Right ventricle myocardium inferior (tissue), 1 donor: Measurements from ENCODE around the gene STK10. TPM values are rescaled to one million over a fixed set of nuclear protein-coding genes. Genes with fewer than 3 reads are reported as not detected.

Experiments
- ATAC-seq: fragments of 200-7000 bp; cut with Tn5 transposase; one replicate; pipeline ENCODE4 v1.9.1; 2020; ENCODE audit warnings: mild to moderate bottlenecking, moderate library complexity
- DNase-seq: peaks from one replicate; pipeline ENCODE4 v3.0.0; 2021; ENCODE audit errors: missing footprints
- intact Hi-C: fragments of 100-400 bp; cut with DNase I; formaldehyde crosslinking; loops from one replicate; pipeline ENCODE4 v1.11.0; 2022
- total RNA-seq: library from RNA; stranded (reverse); fragmentation: NEBNext Ultra II Directional; extraction: Animal tissue kit (Norgen Biotek cat#: 25700); gene quantifications from one replicate; pipeline ENCODE4 v1.2.1, GENCODE V29; 2021
- donor health status: DM: no; HTN: yes; CAD: no; lungs with severe emphysema.

Gene STK10
- total RNA-seq, 1 donor from 2014 or later: 8.9 TPM

DNA sequence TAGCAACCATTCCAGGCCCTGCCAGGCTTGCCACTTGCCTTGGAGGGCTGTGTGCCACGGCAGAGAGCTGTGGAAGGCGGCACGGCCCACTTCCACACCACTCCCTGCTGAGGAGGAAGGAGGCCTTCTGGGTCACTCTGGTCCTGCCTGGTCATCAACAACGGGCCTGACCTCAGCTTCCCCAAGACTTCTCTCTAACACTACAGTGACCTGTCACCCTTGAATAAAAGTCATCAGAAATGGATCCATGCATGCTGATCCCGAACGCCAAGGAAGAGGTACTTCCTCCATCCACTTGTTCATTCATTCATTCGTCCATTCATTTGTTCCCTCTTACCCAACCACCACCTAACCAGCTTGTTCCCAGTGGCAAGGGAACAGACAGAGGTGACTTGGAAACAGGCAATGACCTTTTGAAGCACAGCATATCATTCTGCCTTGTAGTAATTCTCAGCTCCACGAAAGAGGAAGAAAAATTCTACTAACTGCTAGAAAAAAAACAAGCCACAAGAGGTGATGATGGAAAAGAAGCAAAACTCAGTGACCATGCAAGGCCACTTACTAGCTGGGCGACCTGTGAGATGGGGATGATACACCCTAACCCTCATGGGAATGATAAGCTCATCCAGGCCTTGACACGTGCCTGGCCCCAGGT, 58.6 kb downstream of the STK10 start:
- ATAC-seq (no peak), DNase-seq (no peak)
- intact Hi-C loops: no loop called here

DNA sequence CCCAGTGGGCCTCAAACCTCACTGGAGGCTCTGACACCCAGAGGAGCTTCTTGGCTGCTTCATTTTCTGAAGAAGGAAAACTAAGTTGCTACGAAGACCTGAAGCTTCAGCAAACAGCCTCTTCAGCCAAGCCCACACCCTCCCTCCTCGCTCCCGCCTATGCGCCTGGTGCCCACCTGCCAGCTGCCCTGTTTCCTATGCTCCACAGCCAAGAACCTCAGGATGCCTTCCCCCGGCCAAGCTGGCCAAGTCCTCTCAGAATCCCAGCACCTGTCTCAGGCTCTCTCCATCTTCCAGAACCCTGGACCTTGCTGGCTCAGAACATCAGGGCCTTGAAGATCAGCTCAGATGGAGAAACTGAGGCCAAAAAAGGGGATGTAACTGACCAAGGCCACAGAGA, 60.4 kb downstream of the STK10 start:
- intact Hi-C loops: no loop called here
- DNase-seq (no peak), ATAC-seq (no peak)

DNA sequence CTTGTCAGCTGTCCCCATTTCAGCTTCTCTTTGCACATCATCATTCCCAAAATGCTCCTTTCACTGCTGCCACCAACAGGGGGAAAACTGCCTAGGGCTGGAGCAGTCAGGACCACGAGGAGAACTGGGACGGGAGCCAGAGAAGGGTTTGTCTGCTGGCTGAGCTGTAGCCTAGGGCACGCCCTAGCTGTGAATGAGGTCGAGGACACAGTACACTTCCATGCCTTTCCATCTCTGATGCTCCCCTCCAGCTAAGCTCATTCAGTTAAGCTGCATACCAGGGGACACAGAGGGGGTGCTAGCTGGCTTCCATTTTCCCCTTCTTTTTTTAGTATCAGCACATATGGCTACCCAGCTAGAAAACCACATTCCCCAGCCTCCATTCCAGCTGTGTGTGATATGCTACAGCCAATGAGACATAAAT, 64.7 kb downstream of the STK10 start:
- ATAC-seq (peak; percentile 92), DNase-seq (peak; percentile 82)
- intact Hi-C loops: no loop called here

DNA sequence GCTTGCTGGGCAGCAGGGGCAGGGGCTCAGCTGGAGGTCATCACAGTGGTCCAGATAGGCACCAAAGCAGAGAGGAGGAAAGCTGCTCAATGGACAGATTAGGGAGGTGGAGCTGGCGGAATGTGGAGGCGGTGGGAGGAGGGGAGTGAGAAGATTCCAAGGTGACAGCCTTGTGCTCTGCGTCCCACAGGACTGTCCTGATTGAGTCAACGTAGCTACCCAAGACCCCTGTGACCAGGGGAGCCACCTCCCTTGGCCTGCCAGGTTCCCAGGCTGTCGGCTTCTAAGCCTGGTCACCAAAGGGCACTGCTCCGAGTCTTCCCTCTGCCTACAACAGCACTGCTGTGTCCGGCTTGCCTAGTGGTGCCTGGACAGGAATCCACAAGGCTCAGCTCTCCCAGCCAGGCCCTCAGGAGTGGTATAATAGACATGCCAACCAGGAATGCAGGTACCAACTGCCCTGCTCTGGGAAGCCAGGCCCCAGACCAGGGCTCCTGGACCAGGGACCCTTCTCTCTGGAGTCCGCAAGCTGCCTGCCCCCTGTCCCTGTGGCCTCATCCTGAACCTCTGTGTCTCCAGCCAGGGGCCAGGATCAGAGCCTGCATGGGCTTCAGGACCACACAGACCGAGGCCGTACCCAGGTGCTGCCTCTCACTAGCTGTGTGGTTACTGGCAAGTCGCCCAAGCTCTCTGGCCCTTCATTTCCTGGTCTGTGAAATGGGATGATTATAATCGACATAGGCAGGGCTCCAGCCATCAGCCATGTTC, 67.9 kb downstream of the STK10 start:
- intact Hi-C loops: no loop called here
- no peak for ATAC-seq
- no peak for DNase-seq

DNA sequence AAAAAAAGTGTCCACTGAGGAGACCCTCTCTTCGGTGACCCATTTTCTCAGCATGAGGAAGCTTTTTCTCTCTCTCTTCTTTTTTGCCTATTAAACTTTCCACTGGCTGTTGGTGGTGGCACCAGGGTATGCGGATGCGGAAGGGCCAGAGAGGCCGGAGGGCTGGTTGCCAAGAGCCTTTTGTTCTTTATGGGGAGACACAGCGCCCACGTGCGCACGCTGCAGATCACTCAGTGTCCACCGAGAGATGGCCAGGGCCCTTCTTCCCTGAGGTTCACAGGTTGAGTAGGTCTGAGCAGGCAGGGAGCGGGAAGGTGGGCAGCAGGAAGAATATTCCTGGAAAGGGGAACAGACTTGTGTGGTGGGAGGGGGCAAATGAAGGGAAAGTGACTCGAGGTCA, 69.1 kb downstream of the STK10 start:
- DNase-seq (no peak), ATAC-seq (no peak)
- intact Hi-C loops: no loop called here

DNA sequence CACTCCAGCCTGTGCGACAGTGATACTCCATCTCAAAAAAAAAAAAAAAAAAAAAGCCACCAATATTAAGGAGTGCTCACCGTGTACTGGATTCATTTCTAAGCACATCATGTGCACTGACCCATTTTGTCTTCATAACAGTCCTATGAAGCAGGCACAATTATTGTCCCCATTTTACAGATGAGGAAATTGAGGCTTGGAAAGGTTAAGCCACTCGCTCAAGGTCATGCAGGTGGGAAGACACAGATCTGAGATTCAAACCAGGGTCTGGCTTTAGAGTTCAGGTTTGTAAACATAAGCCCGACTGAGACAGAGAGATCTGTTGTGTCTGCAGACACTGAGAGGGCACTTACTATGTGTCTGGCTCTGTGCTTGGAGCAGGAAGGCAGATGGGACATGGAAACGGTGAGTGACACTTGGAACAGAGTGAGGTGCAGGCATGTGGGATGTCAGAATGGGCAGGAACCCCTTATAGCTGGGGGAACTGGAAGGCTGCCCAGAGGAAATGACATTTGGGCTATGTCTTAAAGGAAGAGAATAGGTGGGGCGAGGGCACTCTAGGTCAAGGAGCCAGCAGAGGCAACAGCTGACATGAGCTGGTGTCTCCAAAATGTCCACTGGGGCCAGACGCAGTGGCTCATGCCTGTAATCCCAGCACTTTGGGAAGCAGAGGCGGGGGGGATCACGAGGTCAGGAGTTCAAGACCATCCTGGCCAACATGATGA, 69.9 kb downstream of the STK10 start:
- no peak for DNase-seq
- no peak for ATAC-seq
- intact Hi-C loops: no loop called here

DNA sequence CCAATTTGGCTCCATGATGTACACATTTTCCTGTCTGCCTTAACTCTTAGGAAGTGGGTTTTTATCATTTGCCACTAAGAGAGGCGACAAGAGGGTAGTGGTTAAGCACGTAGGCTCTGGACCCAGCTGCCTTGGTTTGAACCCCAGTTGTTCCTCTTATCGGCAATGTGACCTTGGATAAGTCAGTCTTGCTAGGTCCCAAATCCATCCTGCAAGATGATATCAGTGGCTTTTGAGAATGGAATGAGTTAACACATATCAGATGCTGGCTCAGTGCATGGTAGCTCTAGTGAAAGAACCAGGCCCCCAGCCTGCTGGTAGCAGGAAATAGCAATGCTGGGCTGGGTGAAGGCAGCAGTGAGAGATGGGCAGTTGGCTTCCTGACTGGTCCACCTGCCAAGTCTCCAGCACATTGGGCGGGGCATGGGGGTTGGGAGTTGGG, 72.5 kb downstream of the STK10 start:
- intact Hi-C loops: no loop called here
- DNase-seq (no peak), ATAC-seq (no peak)

DNA sequence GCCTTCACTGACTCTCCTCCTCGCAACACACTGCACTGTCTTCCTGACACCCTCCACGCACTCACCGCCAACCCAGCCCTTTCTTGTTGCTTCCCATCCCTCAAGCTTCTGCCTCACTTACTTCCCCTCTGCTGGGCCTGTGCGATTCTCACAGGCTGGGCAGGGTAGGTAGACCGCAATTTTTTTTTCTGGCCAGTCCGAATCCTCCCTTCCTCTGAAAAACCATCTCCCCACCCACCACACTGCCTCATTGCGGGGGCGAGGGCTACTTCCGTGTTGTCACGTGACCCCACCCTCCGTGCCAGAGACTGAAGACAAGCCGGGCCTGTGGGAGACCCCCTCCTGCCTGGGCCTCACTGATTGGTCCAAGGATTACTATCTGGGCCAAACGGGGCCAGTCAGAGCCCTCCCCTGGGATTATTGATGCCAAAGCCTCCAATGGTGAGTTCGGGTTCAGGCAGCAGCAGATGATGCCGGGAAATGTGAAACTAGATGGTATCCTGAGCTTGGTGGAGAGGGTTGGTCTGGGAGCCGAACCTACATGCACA, 73.1 kb downstream of the STK10 start:
- peak; percentile 81 for DNase-seq
- intact Hi-C loops: no loop called here
- ATAC-seq: peak; percentile 22

DNA sequence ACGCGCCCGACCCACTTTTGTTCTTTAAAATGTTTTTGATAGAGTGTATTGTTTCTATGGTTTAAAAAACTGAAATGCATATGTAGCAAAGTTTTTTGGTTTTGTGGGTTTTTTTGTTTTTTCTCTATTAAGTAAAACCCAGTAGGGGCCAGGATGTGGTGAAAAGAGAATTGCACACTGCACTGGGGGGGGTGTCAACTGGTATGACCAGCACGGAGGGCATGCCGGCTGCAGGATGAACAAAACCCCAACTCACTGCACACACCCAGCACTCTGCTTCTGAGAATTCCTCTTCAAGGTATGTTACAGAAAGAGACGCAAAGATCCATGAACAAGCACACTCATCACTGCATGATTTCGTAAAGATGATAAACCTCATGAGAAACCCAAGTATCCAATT, 75.0 kb downstream of the STK10 start:
- intact Hi-C loops: no loop called here
- ATAC-seq: no peak

DNA sequence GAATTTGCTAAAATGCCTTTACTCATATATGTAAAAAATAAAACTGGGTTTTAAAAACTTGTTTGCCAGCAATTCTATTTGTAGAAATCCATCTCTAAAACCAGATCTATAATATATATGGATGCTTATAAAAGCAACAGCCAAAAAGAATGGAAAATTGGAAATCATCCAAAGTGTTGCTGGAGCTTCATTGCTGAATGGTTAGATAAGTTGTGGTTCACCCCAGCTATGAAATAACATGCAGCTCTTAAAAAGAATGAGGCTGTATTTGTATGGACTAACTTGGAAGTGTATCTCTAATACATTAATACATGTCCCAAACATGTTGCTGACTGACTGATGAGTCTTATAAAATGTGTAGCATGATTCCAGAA, 76.2 kb downstream of the STK10 start:
- intact Hi-C loops: no loop called here
- no peak for ATAC-seq
- no peak for DNase-seq

More for the DNA sequence above, 75.0 kb downstream of the STK10 start:
- DNase-seq: no peak

DNA sequence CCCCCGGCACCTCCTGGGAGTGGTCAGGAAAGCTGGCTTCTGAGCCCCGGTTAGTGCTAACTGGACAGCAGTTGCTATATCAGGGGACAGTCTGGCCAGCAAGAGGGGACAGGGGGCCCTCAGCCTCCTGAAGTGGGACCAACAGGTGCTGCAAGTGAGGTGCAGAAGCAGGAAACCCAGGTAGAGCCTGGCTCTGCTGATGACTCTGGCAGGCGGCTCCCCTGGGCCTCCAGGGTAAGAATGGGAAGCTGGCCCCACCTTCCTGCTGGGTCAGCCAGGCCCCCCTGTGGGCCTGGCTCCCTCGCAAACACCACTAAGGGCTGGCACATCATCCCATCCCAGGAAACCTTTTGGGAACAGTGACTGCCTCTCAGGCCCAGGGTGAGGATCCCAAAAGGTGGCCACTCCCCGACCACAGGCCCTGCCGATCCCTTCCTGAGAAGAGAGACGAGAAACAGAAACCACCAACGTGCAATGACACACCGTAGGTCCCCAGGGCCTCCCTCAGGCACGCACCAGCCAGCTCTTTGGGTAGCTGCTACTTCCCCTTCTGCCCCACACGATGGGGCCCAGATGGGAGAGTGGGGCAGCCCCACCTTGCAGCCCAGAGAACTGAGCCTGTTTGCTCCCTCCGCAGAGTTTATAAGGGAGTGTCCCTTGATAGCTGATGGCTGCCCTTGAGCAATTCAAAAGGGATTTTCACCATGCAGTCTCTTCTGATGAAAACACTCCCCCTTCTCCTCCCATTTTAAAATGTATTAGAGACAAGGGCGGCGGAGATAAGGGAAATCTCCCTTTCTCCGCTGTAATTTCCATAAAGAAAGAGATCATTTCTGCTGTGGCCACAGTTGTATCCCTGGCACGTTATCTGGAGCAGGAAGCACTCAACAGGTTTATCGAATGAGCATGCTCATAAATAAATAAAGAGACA, 76.8 kb downstream of the STK10 start:
- intact Hi-C loops: no loop called here
- ATAC-seq (peak; percentile 21), DNase-seq (peak; percentile 86)

DNA sequence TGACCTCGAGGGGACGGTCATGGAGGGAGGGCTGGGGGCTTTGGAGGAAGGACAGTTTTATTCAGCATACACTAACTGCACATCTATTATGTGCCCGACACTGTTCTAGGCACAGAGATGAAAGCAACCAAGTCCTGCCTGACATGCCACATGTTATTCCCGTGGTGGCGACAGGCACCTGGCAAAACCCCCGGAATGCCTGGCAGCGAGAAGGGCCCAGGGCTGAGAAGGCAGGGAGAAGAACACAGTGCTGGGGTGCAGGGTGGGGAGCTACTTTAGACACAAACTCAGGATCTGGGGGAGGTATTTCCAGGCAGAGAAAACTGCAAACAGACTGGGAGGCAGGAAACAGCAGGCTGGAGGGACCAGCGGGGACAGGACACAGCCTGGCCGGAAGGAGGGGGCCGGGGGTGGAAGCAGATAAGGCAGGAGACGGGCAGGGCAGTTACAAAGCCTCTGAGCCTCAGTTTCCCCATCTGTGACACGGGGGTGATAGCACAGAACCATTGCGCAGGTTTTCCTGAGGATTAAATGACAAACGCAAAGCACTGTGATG, 77.7 kb downstream of the STK10 start:
- ATAC-seq (peak; percentile 9), DNase-seq (no peak)
- intact Hi-C loops: no loop called here

DNA sequence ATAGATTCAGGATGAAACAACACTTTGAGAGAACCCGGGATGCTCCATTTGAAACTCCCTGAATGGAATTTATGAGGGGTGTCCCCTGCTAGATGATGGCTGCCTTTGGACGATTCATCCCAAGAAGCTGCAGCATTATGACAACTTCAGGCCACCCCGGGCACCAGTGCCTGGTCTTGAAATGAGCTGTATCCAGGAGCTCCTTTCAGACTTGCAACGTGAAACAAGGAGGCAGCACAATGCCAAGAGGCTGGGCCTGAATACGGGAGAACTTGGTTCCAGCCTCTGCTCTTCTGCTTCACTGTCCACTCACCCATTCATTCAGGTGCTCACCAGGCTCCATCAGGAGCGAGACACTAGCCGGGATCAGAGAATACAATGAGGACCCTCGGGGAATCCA, 78.3 kb downstream of the STK10 start:
- ATAC-seq (no peak), DNase-seq (no peak)
- intact Hi-C loops: loop anchor here (5.0 to 10.0 kb wide), 2 partner anchors 173 to 335 kb away; partner anchors contain the start of gene UBTD2

DNA sequence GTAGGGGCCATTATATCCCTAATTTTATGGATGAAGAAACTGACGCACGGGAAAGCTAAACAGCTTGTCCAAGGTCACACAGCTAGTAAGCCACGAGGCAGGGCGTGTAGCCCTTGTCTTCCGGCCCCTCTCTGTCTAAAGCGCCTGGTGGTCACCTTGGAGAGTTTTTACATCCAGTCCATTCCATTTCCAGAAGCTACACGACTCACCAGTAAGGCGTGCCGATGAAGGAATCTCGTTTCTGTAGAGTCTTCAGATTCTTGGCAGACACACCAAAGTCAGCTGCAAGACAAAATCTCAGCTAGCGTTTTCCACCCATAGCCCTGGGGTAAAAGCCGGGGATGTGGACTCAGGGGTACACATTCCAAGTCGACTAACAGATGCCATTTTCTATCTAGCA, 80.5 kb downstream of the STK10 start:
- ATAC-seq (no peak), DNase-seq (no peak)
- intact Hi-C loops: loop anchor here (1.0 to 10.0 kb wide), 4 partner anchors 81 to 337 kb away; partner anchors contain the start of genes STK10 and UBTD2

DNA sequence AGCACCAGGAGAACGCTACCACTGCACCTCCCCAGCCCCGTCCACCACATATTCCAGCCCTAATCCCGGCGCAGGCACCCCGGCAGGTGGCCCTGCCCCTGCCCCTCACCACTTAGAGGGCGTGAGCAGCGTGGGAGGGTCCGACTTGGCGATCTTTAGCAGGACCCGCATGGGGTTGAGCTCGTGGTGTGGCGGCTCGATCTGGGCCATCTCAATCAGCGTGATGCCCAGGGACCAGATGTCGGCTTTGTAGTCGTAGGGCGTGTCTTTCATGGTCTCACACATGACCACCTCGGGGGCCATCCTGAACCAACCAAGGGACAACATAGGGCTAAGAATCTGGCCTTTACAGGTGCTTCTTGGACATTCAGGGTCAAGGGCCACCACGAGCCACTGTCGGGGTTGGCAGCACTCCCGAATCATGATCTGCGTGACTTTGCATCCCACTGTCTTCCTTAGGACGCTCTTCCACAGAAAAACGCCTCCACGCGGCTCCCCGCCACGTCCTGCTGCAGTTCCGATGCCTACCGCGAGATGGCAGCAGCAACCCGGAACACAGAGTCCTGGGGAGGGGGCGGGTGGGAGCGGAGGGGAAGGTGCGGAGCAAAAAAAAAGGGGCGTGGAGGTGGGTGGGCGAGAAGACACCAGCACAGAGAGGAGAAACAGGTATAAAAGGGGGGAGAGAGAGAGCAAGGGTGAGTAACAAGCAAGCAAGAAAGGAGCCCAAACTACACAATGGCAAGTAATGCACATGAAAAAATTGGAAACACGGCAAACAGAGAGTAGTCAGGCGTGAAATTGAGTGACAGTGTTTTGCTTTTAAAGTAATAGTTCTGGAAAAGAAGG, 81.3 kb downstream of the STK10 start:
- ATAC-seq: peak; percentile 14
- intact Hi-C loops: loop anchor here (1.0 to 10.0 kb wide), 4 partner anchors 82 to 338 kb away; partner anchors contain the start of genes STK10 and UBTD2
- DNase-seq: peak; percentile 82

DNA sequence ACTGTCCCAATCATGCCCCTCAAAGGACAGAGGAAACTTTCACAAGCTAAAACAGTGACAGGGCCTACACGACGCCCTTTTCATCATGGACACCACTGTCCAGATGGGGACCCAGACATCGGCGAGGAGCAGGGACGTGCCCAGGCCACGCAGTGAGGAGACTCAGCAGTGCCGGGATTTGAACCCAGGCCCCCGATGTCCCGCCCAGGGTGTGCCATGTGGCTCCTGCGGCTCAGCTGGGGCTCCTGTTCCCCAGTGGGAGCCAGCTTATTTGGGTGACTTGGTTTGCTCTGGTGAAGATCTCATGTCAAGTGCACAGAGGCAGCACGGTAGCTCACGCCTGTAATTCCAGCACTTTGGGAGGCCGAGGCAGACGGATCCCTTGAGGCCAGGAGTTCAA, 82.2 kb downstream of the STK10 start:
- intact Hi-C loops: loop anchor here (5.0 to 10.0 kb wide), 2 partner anchors 176 to 339 kb away; partner anchors contain the start of gene UBTD2
- DNase-seq: no peak
- ATAC-seq: no peak
